CD14-positive monocyte (primary cell): ENCODE measurements around the gene MCRIP2. TPM values are rescaled to one million over a fixed set of nuclear protein-coding genes. Genes with fewer than 3 reads are reported as not detected.
A peak's percentile ranks its signal among the peaks of the same experiment; 100 is the strongest.

Source experiments
- DNase-seq, 3 donors: peaks; one replicate each; pipeline ENCODE4 v3.0.0-alpha.2; 2011 to 2022
- H2AFZ ChIP-seq: 2 replicates; pipeline ENCODE4 v1.6.0; 2012; ENCODE audit warnings: mild to moderate bottlenecking, low read depth, low read length, inconsistent platforms; ENCODE audit not compliant: insufficient read depth, poor library complexity, severe bottlenecking
- H3K27ac ChIP-seq, 2 donors: 1 replicate in 1 of 2; 2 replicates in 1 of 2; pipeline ENCODE4 v1.5.1; 2012 to 2013; ENCODE audit warnings: low read length in 2 of 2, control low read depth in 1 of 2, inconsistent platforms in 1 of 2, low read depth in 1 of 2, mild to moderate bottlenecking in 1 of 2
- H3K27me3 ChIP-seq, 2 donors: one replicate each; pipeline versions ENCODE4 v1.6.0 to v1.6.1; 2011 to 2013; ENCODE audit warnings: low read length in 2 of 2; ENCODE audit not compliant: control insufficient read depth in 2 of 2, insufficient read depth in 2 of 2
- H3K36me3 ChIP-seq, 2 donors: replicated peaks in 1 of 2; 1 replicate in 1 of 2; 2 replicates in 1 of 2; pipeline versions ENCODE4 v1.5.1 to v1.6.1; 2012 to 2013; ENCODE audit warnings: low read length in 2 of 2, control low read depth in 1 of 2, inconsistent platforms in 1 of 2, mild to moderate bottlenecking in 1 of 2; ENCODE audit not compliant: insufficient read depth in 2 of 2, control insufficient read depth in 1 of 2
- H3K4me1 ChIP-seq, 2 donors: 1 replicate in 1 of 2; 2 replicates in 1 of 2; pipeline versions ENCODE4 v1.5.1 to v1.6.1; 2012 to 2013; ENCODE audit warnings: low read length in 2 of 2, control low read depth in 1 of 2, inconsistent platforms in 1 of 2, mild to moderate bottlenecking in 1 of 2, moderate library complexity in 1 of 2; ENCODE audit not compliant: insufficient read depth in 2 of 2, control insufficient read depth in 1 of 2
- H3K4me2 ChIP-seq: replicated peaks from 2 replicates; pipeline ENCODE3; 2012; ENCODE audit warnings: low read length, moderate library complexity, mild to moderate bottlenecking; ENCODE audit not compliant: poor library complexity, severe bottlenecking; ENCODE audit errors: extremely low read depth
- H3K4me3 ChIP-seq, 3 experiments: fragments of 200-600 bp in 1 of 3; sonication (generic) in 1 of 3; replicated peaks in 1 of 3; 1 replicate in 2 of 3; 2 replicates in 1 of 3; pipeline ENCODE4 v1.5.1; 2011 to 2013; ENCODE audit warnings: low read length in 3 of 3, mild to moderate bottlenecking in 3 of 3, control low read depth in 2 of 3, low read depth in 2 of 3, inconsistent platforms in 1 of 3, moderate library complexity in 1 of 3
- H3K79me2 ChIP-seq: 2 replicates; pipeline ENCODE4 v1.6.0; 2012; ENCODE audit warnings: mild to moderate bottlenecking, control low read depth, inconsistent platforms, low read length, moderate library complexity; ENCODE audit not compliant: insufficient read depth
- H3K9ac ChIP-seq: 2 replicates; pipeline ENCODE4 v1.6.0; 2017; ENCODE audit warnings: low read length, mild to moderate bottlenecking; ENCODE audit not compliant: insufficient read depth, poor library complexity, severe bottlenecking
- H3K9me3 ChIP-seq, 2 donors: replicated peaks in 1 of 2; 1 replicate in 1 of 2; 2 replicates in 1 of 2; pipeline versions ENCODE4 v1.5.1 to v1.6.1; 2012 to 2013; ENCODE audit warnings: low read length in 2 of 2, control low read depth in 1 of 2; ENCODE audit not compliant: control insufficient read depth in 1 of 2, insufficient read depth in 1 of 2
- H4K20me1 ChIP-seq: 2 replicates; pipeline ENCODE4 v1.6.0; 2012; ENCODE audit warnings: mild to moderate bottlenecking, low read length, control low read depth, moderate library complexity; ENCODE audit not compliant: insufficient read depth
- H3K27ac Mint-ChIP-seq, 7 donors: one replicate each; pipeline ENCODE4 v1.8.0; 2020; ENCODE audit warnings: mild to moderate bottlenecking in 7 of 7, mixed read lengths in 7 of 7, moderate library complexity in 6 of 7, inconsistent platforms in 2 of 7
- H3K27me3 Mint-ChIP-seq, 3 donors: one replicate each; pipeline ENCODE4 v1.8.0; 2021 to 2022; ENCODE audit warnings: low read depth in 3 of 3, mild to moderate bottlenecking in 3 of 3, mixed read lengths in 3 of 3, moderate library complexity in 3 of 3, inconsistent platforms in 1 of 3
- H3K36me3 Mint-ChIP-seq, 2 donors: one replicate each; pipeline ENCODE4 v1.8.0; 2020; ENCODE audit warnings: mixed read lengths in 2 of 2, inconsistent platforms in 1 of 2, mild to moderate bottlenecking in 1 of 2
- H3K4me1 Mint-ChIP-seq: one replicate; pipeline ENCODE4 v1.8.0; 2020; ENCODE audit warnings: mild to moderate bottlenecking, mixed read lengths
- H3K4me3 Mint-ChIP-seq, 2 donors: one replicate each; pipeline ENCODE4 v1.8.0; 2020; ENCODE audit warnings: mild to moderate bottlenecking in 2 of 2, mixed read lengths in 2 of 2, moderate library complexity in 1 of 2
- H3K9me3 Mint-ChIP-seq, 7 donors: one replicate each; pipeline ENCODE4 v1.8.0; 2020 to 2022; ENCODE audit warnings: mixed read lengths in 7 of 7, mild to moderate bottlenecking in 6 of 7, moderate library complexity in 6 of 7, inconsistent platforms in 2 of 7
- CTCF ChIP-seq: fragments of 200-600 bp; IDR thresholded peaks from one replicate; pipeline ENCODE4 v1.8.0; 2022; ENCODE audit warnings: antibody characterized with exemption, mild to moderate bottlenecking
- WGBS: methylation state at CpG from one replicate; pipeline ENCODE4 v1.1.5; 2013; ENCODE audit warnings: missing lambda C conversion rate; ENCODE audit not compliant: insufficient coverage; 5-methylcytosine and 5-hydroxymethylcytosine counted together
- intact Hi-C, 2 donors: fragments of 100-400 bp; cut with micrococcal nuclease; formaldehyde crosslinking; loops; one replicate each; pipeline versions ENCODE4 v1.15.0 to v1.15.1; 2023
- polyA plus RNA-seq, 3 donors: library from polyadenylated mRNA; depleted of rRNA in 1 of 3; unstranded in 2 of 3; stranded (reverse) in 1 of 3; fragments of 300-500 nt in 2 of 3; fragments of >200 nt in 1 of 3; fragmentation: Illumina TruSeq in 2 of 3; gene quantifications; 1 replicate in 2 of 3; 2 replicates in 1 of 3; pipeline ENCODE4 v1.2.3, GENCODE V29; 2012 to 2021

MCRIP2 gene
- polyA plus RNA-seq, 3 donors, result 23.7 to 65.6 (median 42.1) TPM

- WGBS, result 93% methylated on average over 27 of the region's 28 CpGs
These were observed 11.1 kb downstream of the MCRIP2 start for GRCh38 chr16:652454-653305.

GRCh38 chr16:654034-654433 is 12.4 kb downstream of the MCRIP2 start:
- H3K4me3 ChIP-seq, result no peak overlapping the region
- H3K27ac ChIP-seq, result no peak overlapping the region
- no peak for TF ChIP-seq CTCF
- H3K36me3 ChIP-seq, result no peaks in the 10 kb centered on the region
- H3K27me3 ChIP-seq, result no peaks in the 10 kb centered on the region
- Mint-ChIP-seq H3K4me1 (peaks cover 5% of the 10 kb centered on the region), H3K27ac (peak overlapping the region in 2 of 7 donors; percentile 8 to 52), H3K36me3 (peaks cover 0 to 9% of the 10 kb centered on the region in 2 donors), H3K9me3 (no peaks in the 10 kb centered on the region), H3K4me3 (no peak overlapping the region), H3K27me3 (peaks cover 0 to 3% (median 2%) of the 10 kb centered on the region in 3 donors)
- no peaks in the 10 kb centered on the region for H3K9me3 ChIP-seq
- H2AFZ ChIP-seq, result no peak overlapping the region
- 92% methylated on average over 7 of the region's 12 CpGs for WGBS
- H3K4me2 ChIP-seq, result no peak overlapping the region
- peaks cover 4 to 15% of the 10 kb centered on the region in 2 donors for H3K4me1 ChIP-seq
- no peak overlapping the region for H3K9ac ChIP-seq
- no peak for DNase-seq
- intact Hi-C loops, result loop anchor here in 1 of 2 donors (5.0 kb wide), 1 partner anchor 72 kb away; no protein-coding TSS in a partner anchor
- H3K79me2 ChIP-seq, result no peaks in the 10 kb centered on the region
- H4K20me1 ChIP-seq, result no peaks in the 10 kb centered on the region

More at GRCh38 chr16:652454-653305, 11.1 kb downstream of the MCRIP2 start:
- Histone ChIP-seq H3K9me3 (no peaks in the 10 kb centered on the region), H3K4me2 (no peak overlapping the region), H3K9ac (no peak overlapping the region), H3K36me3 (no peaks in the 10 kb centered on the region), H3K4me3 (no peak overlapping the region), H3K27me3 (no peaks in the 10 kb centered on the region), H4K20me1 (peaks cover 6% of the 10 kb centered on the region), H3K27ac (no peak overlapping the region), H3K4me1 (peaks cover 16 to 29% of the 10 kb centered on the region in 2 donors), H3K79me2 (no peaks in the 10 kb centered on the region), H2AFZ (no peak overlapping the region)
- H3K36me3 Mint-ChIP-seq, result peaks cover 0 to 9% of the 10 kb centered on the region in 2 donors
- TF ChIP-seq CTCF, result no peak
- peaks cover 14% of the 10 kb centered on the region for H3K4me1 Mint-ChIP-seq
- peak overlapping the region in 1 of 7 donors; percentile 57 for H3K27ac Mint-ChIP-seq
- no peak overlapping the region for H3K4me3 Mint-ChIP-seq
- H3K9me3 Mint-ChIP-seq, result no peaks in the 10 kb centered on the region
- intact Hi-C loops, result loop anchor here in 1 of 2 donors (5.0 kb wide), 1 partner anchor 70 kb away; no protein-coding TSS in a partner anchor
- H3K27me3 Mint-ChIP-seq, result peaks cover 0 to 3% (median 2%) of the 10 kb centered on the region in 3 donors
- no peak for DNase-seq
